OCI-LY1 (cell line): ENCODE data around the gene C15orf62.

ENCODE experiments used
- H2AFZ ChIP-seq: fragments of 200-600 bp; sonication (generic), shearing (Covaris generic); 2 replicates; pipeline ENCODE4 v1.6.0; 2014; ENCODE audit warnings: antibody characterized with exemption, mild to moderate bottlenecking, low read length
- H3F3A ChIP-seq: fragments of 200-600 bp; sonication (generic), shearing (Covaris generic); 2 replicates; pipeline ENCODE4 v1.6.0; 2014; ENCODE audit warnings: mild to moderate bottlenecking, antibody characterized with exemption, low read length, moderate library complexity; ENCODE audit not compliant: insufficient read depth
- H3K27ac ChIP-seq: fragments of 200-600 bp; sonication (generic); 2 replicates; pipeline ENCODE4 v1.5.1; 2014; ENCODE audit warnings: low read length, mixed run types, mild to moderate bottlenecking, low read depth; ENCODE audit not compliant: poor library complexity, severe bottlenecking
- H3K27me3 ChIP-seq: fragments of 200-600 bp; sonication (generic); 2 replicates; pipeline ENCODE4 v1.6.0; 2014; ENCODE audit warnings: antibody characterized with exemption, mild to moderate bottlenecking, low read length, moderate library complexity; ENCODE audit not compliant: insufficient read depth
- H3K36me3 ChIP-seq: fragments of 200-600 bp; sonication (generic); 2 replicates; pipeline ENCODE4 v1.6.1; 2014; ENCODE audit warnings: mild to moderate bottlenecking, antibody characterized with exemption, low read length, moderate library complexity, mixed read lengths; ENCODE audit not compliant: insufficient read depth
- H3K4me1 ChIP-seq: fragments of 200-600 bp; sonication (generic); 2 replicates; pipeline ENCODE4 v1.5.1; 2014; ENCODE audit warnings: mild to moderate bottlenecking, low read length, moderate library complexity; ENCODE audit not compliant: insufficient read depth, severe bottlenecking
- H3K4me2 ChIP-seq: fragments of 200-600 bp; sonication (generic), shearing (Covaris generic); 2 replicates; pipeline ENCODE4 v1.6.1; 2014; ENCODE audit warnings: low read length
- H3K4me3 ChIP-seq: fragments of 200-600 bp; sonication (generic); 2 replicates; pipeline ENCODE4 v1.5.1; 2014; ENCODE audit warnings: low read length, low read depth, mild to moderate bottlenecking, mixed read lengths; ENCODE audit not compliant: poor library complexity, severe bottlenecking
- H3K79me2 ChIP-seq: fragments of 200-600 bp; shearing (Covaris generic); 2 replicates; pipeline ENCODE4 v1.6.1; 2016; ENCODE audit warnings: mixed run types, low read length, mixed read lengths; ENCODE audit not compliant: insufficient read depth
- H3K9ac ChIP-seq: fragments of 200-600 bp; sonication (generic), shearing (Covaris generic); 2 replicates; pipeline ENCODE4 v1.6.1; 2014; ENCODE audit warnings: mild to moderate bottlenecking, low read length, mixed read lengths
- H3K9me2 ChIP-seq: fragments of 200-600 bp; sonication (generic), shearing (Covaris generic); 2 replicates; pipeline ENCODE4 v1.6.1; 2014; ENCODE audit warnings: low read depth, mild to moderate bottlenecking, low read length, mixed read lengths
- H3K9me3 ChIP-seq: fragments of 200-600 bp; shearing (Covaris generic); 2 replicates; pipeline ENCODE4 v1.6.1; 2014; ENCODE audit warnings: low read length, mixed read lengths
- H4K20me1 ChIP-seq: fragments of 200-600 bp; sonication (generic), shearing (Covaris generic); 2 replicates; pipeline ENCODE4 v1.6.0; 2016; ENCODE audit warnings: mild to moderate bottlenecking, low read length; ENCODE audit not compliant: insufficient read depth
- CTCF ChIP-seq: fragments of 200-600 bp; sonication (generic), shearing (Covaris generic); IDR thresholded peaks from 2 replicates; pipeline ENCODE4 v1.5.1; 2017; ENCODE audit warnings: mild to moderate bottlenecking, antibody characterized with exemption, low read length, moderate library complexity, mixed read lengths
- EZH2 ChIP-seq: fragments of 200-600 bp; sonication (generic), shearing (Covaris generic); IDR thresholded peaks from 2 replicates; pipeline ENCODE4 v1.8.0; 2017; ENCODE audit warnings: borderline replicate concordance, mixed run types, mild to moderate bottlenecking, antibody characterized with exemption, low read length, moderate library complexity, mixed read lengths

C15orf62 gene

GRCh38 chr15:40739854-40740253 lies 29.9 kb upstream of the C15orf62 start:
- no peaks in the 10 kb centered on the region for H4K20me1 ChIP-seq
- TF ChIP-seq EZH2 (no peak), CTCF (no peak)
- H3K4me1 ChIP-seq, result no peaks in the 10 kb centered on the region
- no peak overlapping the region for H3K27ac ChIP-seq
- no peaks in the 10 kb centered on the region for H3K27me3 ChIP-seq
- no peaks in the 10 kb centered on the region for H3K9me3 ChIP-seq
- no peak overlapping the region for H3K4me3 ChIP-seq
- H3K4me2 ChIP-seq, result no peak overlapping the region
- H2AFZ ChIP-seq, result no peak overlapping the region
- H3K9me2 ChIP-seq, result no peaks in the 10 kb centered on the region
- no peaks in the 10 kb centered on the region for H3K79me2 ChIP-seq
- peaks cover 95% of the 10 kb centered on the region for H3K36me3 ChIP-seq
- no peaks in the 10 kb centered on the region for H3F3A ChIP-seq
- H3K9ac ChIP-seq, result no peak overlapping the region

- Histone ChIP-seq H3K9me3 (no peaks in the 10 kb centered on the region), H3K79me2 (no peaks in the 10 kb centered on the region), H3K4me3 (no peak overlapping the region), H3K4me2 (no peak overlapping the region), H3K27ac (no peak overlapping the region), H3K27me3 (no peaks in the 10 kb centered on the region), H3K9me2 (no peaks in the 10 kb centered on the region), H2AFZ (no peak overlapping the region), H3F3A (no peaks in the 10 kb centered on the region), H3K36me3 (peaks cover 85% of the 10 kb centered on the region), H3K4me1 (no peaks in the 10 kb centered on the region), H4K20me1 (no peaks in the 10 kb centered on the region), H3K9ac (no peak overlapping the region)
- TF ChIP-seq EZH2 (no peak), CTCF (no peak)
Observed at GRCh38 chr15:40743485-40743901, 26.3 kb upstream of the C15orf62 start.

GRCh38 chr15:40743921-40744814 lies 25.6 kb upstream of the C15orf62 start:
- Histone ChIP-seq H3K4me3 (no peak overlapping the region), H2AFZ (no peak overlapping the region), H3K27ac (no peak overlapping the region), H4K20me1 (no peaks in the 10 kb centered on the region), H3K4me2 (no peak overlapping the region), H3K79me2 (no peaks in the 10 kb centered on the region), H3K4me1 (no peaks in the 10 kb centered on the region), H3K9me2 (no peaks in the 10 kb centered on the region), H3K36me3 (peaks cover 83% of the 10 kb centered on the region), H3K9me3 (no peaks in the 10 kb centered on the region), H3F3A (no peaks in the 10 kb centered on the region), H3K27me3 (no peaks in the 10 kb centered on the region), H3K9ac (no peak overlapping the region)
- no peak for TF ChIP-seq CTCF
- no peak for TF ChIP-seq EZH2
